ENCODE measurements around the gene KYNU.

- no peak for TF ChIP-seq CTCF (IDR thresholded peaks at IDR 0.05; ENCODE audit: low read length)
- no peak for TF ChIP-seq EZH2 (IDR thresholded peaks at IDR 0.05; ENCODE audit: borderline replicate concordance, low read length)
Measured at GRCh38 chr2:142841788-142842187, 35.7 kb upstream of the KYNU start.
